IPS-15b (cell line): Measurements from ENCODE around the gene TOMM5.
A peak's percentile ranks its signal among the peaks of the same experiment; 100 is the strongest.

ENCODE experiments used
- H3K27me3 ChIP-seq: one replicate; pipeline ENCODE4 v1.6.1; 2013; ENCODE audit warnings: low read length; ENCODE audit not compliant: control insufficient read depth, insufficient read depth
- H3K36me3 ChIP-seq: one replicate; pipeline ENCODE4 v1.6.1; 2013; ENCODE audit warnings: low read length; ENCODE audit not compliant: control insufficient read depth, insufficient read depth
- H3K4me1 ChIP-seq: one replicate; pipeline ENCODE4 v1.6.1; 2013; ENCODE audit warnings: mild to moderate bottlenecking, low read length; ENCODE audit not compliant: control insufficient read depth, insufficient read depth
- H3K4me3 ChIP-seq: one replicate; pipeline ENCODE4 v1.5.1; 2013; ENCODE audit warnings: low read depth, low read length
- H3K9ac ChIP-seq: one replicate; pipeline ENCODE4 v1.6.1; 2013; ENCODE audit warnings: low read depth, mild to moderate bottlenecking, low read length
- H3K9me3 ChIP-seq: one replicate; pipeline ENCODE4 v1.6.1; 2013; ENCODE audit warnings: mild to moderate bottlenecking, low read length; ENCODE audit not compliant: control insufficient read depth, insufficient read depth

TOMM5 gene

DNA sequence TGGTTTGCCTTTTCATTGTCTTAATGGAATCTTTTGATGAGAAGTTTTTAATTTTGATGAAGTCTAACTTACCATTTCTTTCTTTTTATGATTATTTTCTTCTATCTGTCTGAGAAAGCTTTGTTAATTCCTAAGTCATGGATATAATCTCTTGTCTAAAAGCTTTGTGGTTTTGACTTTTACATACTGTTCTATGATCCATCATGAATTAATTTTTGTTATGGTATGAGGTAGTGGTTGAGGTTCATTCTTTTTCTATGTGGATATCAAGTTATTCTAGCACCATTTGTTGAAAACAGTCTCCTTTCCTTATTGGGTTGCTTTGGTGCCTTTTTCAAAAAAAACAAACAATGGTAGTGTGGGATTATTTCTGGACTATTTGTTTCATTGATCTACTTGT lies 36.6 kb downstream of the TOMM5 start:
- H3K4me3 ChIP-seq = no peak overlapping the region
- no peaks in the 10 kb centered on the region for H3K9me3 ChIP-seq
- no peaks in the 10 kb centered on the region for H3K27me3 ChIP-seq
- no peak overlapping the region for H3K9ac ChIP-seq
- H3K4me1 ChIP-seq = peaks cover 12% of the 10 kb centered on the region
- no peaks in the 10 kb centered on the region for H3K36me3 ChIP-seq

GRCh38 chr9:37554318-37554717 lies 38.1 kb downstream of the TOMM5 start:
- H3K4me1 ChIP-seq = peaks cover 7% of the 10 kb centered on the region
- no peaks in the 10 kb centered on the region for H3K27me3 ChIP-seq
- no peak overlapping the region for H3K4me3 ChIP-seq
- no peaks in the 10 kb centered on the region for H3K9me3 ChIP-seq
- no peaks in the 10 kb centered on the region for H3K36me3 ChIP-seq
- H3K9ac ChIP-seq = no peak overlapping the region

DNA sequence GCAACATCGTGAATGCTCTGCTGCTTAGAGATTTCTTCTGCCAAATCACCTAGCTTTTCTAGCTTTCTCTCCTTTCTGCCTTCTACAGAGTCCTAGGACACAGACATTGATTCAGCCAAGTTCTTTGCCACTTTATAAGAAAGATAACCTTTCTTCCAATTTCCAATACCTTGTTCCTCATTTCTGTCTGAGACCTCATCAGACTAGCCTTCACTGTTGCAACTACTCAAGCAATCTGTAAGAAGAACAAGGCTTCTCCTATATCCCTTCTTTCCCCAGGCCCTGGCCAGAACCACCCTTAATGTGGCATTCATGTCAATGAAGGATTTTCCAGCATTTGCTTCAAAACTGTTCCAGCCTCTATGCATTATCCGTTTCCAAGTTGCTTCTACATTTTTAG lies 40.5 kb downstream of the TOMM5 start:
- no peaks in the 10 kb centered on the region for H3K36me3 ChIP-seq
- no peak overlapping the region for H3K9ac ChIP-seq
- H3K9me3 ChIP-seq = no peaks in the 10 kb centered on the region
- no peak overlapping the region for H3K4me3 ChIP-seq
- H3K4me1 ChIP-seq = no peaks in the 10 kb centered on the region
- H3K27me3 ChIP-seq = no peaks in the 10 kb centered on the region

DNA sequence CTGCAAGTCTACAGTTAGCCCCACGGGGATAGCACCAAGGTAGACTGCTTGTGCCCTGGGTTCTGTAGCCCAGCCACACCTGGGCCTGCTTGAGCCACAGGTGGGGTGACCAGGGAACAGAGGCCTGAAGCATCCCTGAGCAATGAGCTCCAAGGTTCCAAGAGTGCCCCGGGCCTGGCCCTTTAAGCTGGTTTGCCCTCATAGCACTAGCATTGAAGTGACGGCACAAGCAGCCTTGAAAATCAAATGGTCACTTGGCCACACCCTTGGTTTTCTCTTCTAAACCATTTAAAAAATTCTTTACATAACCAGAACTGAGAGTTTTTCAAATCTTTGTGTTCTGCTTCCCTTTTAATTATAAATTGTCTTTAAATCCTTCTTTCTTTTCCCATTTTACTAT lies 40.9 kb downstream of the TOMM5 start:
- no peaks in the 10 kb centered on the region for H3K36me3 ChIP-seq
- H3K9me3 ChIP-seq = no peaks in the 10 kb centered on the region
- H3K4me1 ChIP-seq = no peaks in the 10 kb centered on the region
- no peaks in the 10 kb centered on the region for H3K27me3 ChIP-seq
- H3K4me3 ChIP-seq = no peak overlapping the region
- no peak overlapping the region for H3K9ac ChIP-seq

- no peaks in the 10 kb centered on the region for H3K27me3 ChIP-seq
- no peak overlapping the region for H3K9ac ChIP-seq
- H3K4me1 ChIP-seq = no peaks in the 10 kb centered on the region
- no peak overlapping the region for H3K4me3 ChIP-seq
- H3K36me3 ChIP-seq = no peaks in the 10 kb centered on the region
- no peaks in the 10 kb centered on the region for H3K9me3 ChIP-seq
Observed at GRCh38 chr9:37550781-37551180, 41.6 kb downstream of the TOMM5 start.

GRCh38 chr9:37549527-37549926 lies 42.9 kb downstream of the TOMM5 start:
- Histone ChIP-seq H3K4me1 (no peaks in the 10 kb centered on the region), H3K36me3 (no peaks in the 10 kb centered on the region), H3K9me3 (no peaks in the 10 kb centered on the region), H3K4me3 (no peak overlapping the region), H3K27me3 (no peaks in the 10 kb centered on the region), H3K9ac (peak overlapping the region; percentile 12)

DNA sequence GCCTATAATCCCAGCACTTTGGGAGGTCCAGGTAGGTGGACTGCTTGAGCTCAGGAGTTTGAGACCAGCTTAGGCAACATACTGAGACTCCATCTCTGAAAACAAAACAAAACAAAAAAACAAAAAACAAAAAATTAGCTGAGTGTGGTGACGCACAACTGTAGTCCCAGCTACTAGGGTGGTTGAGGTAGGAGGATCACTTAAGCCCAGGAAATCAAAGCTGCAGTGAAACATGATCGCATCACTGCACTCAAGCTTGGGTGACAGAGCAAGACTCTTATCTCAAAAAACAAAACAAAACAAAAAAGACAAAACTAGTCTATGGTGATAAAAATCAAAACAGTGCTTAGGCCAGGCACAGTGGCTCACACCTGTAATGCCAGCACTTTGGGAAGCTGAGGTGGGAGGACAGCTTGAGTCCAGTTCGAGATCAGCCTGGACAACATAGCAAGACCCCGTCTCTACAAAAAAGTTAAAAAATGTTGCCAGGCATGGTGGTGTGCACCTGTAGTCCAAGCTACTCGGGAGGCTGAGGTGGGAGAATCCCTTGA lies 45.0 kb downstream of the TOMM5 start:
- Histone ChIP-seq H3K4me1 (no peaks in the 10 kb centered on the region), H3K9ac (no peak overlapping the region), H3K9me3 (no peaks in the 10 kb centered on the region), H3K27me3 (no peaks in the 10 kb centered on the region), H3K4me3 (no peak overlapping the region), H3K36me3 (no peaks in the 10 kb centered on the region)

- Histone ChIP-seq H3K4me3 (no peak overlapping the region), H3K9ac (no peak overlapping the region), H3K36me3 (no peaks in the 10 kb centered on the region), H3K4me1 (no peaks in the 10 kb centered on the region), H3K9me3 (no peaks in the 10 kb centered on the region), H3K27me3 (no peaks in the 10 kb centered on the region)
Observed at GRCh38 chr9:37543468-37543867, 48.9 kb downstream of the TOMM5 start.

GRCh38 chr9:37542895-37543294 lies 49.5 kb downstream of the TOMM5 start:
- peaks cover 4% of the 10 kb centered on the region for H3K36me3 ChIP-seq
- H3K9ac ChIP-seq = no peak overlapping the region
- no peaks in the 10 kb centered on the region for H3K4me1 ChIP-seq
- no peaks in the 10 kb centered on the region for H3K9me3 ChIP-seq
- H3K27me3 ChIP-seq = no peaks in the 10 kb centered on the region
- no peak overlapping the region for H3K4me3 ChIP-seq

GRCh38 chr9:37542488-37542887 lies 49.9 kb downstream of the TOMM5 start:
- Histone ChIP-seq H3K4me1 (no peaks in the 10 kb centered on the region), H3K4me3 (no peak overlapping the region), H3K9me3 (no peaks in the 10 kb centered on the region), H3K9ac (no peak overlapping the region), H3K27me3 (no peaks in the 10 kb centered on the region), H3K36me3 (peaks cover 4% of the 10 kb centered on the region)

DNA sequence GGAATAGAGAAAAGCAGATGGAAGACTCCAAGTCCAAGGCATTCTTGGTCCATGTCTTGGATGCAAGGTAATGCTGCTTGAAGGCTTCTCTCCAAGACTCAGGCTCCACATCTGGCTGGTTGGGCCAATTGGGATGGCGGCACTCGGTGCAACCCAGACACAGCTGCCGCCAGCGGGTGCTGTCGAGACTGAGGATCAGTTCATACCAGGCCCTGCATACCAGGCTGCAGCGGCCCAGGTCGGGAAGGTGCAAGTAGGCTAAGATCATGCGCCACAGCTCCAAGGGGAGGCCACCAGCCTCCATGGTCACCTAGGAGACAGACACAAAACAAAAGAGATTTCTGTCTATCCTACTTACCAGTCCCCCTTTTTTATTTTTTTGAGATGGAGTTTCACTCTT lies 50.9 kb downstream of the TOMM5 start:
- H3K4me1 ChIP-seq = no peaks in the 10 kb centered on the region
- no peak overlapping the region for H3K9ac ChIP-seq
- no peaks in the 10 kb centered on the region for H3K9me3 ChIP-seq
- no peak overlapping the region for H3K4me3 ChIP-seq
- H3K36me3 ChIP-seq = peaks cover 7% of the 10 kb centered on the region
- no peaks in the 10 kb centered on the region for H3K27me3 ChIP-seq

DNA sequence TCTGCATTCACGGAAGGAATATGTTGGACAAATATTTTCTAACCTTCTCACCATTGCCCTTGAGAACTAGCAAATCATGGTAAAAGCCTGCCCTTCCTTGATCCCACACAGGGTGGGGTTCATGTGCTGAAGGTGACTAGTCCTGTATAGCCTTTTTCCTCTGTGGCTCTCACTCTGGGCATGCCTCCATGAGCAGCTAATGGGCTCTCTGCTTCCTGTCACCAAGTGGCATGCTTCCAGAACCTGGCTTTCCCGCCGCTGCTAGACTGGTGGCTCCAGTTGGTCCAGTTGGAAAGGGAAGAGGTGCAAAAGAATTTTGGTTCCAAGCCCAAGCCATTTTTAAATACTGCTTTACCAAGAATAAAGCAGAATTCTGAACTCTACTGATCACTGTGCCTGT lies 51.8 kb downstream of the TOMM5 start:
- Histone ChIP-seq H3K36me3 (peaks cover 7% of the 10 kb centered on the region), H3K27me3 (no peaks in the 10 kb centered on the region)

DNA sequence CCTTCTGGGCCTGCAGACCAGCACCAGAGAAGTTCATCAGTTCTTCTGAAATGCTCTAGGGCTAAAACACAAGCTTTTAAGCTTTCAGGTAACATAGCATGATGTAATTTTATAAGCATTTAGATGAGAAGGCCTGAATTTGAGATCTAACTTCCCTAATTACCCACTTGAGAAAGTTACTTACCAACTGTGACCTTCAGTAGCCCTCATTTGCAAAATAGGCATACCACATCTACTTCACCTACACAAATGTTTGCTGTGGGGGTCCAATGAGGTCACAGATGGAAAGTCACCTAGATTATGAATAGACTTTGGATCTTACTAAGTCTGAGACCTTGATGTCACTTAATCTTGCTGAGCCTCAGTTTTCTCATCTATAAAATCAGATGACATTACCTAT lies 52.8 kb downstream of the TOMM5 start:
- H3K4me1 ChIP-seq = no peaks in the 10 kb centered on the region
- no peak overlapping the region for H3K4me3 ChIP-seq
- H3K36me3 ChIP-seq = peaks cover 7% of the 10 kb centered on the region
- no peak overlapping the region for H3K9ac ChIP-seq
- H3K27me3 ChIP-seq = no peaks in the 10 kb centered on the region
- H3K9me3 ChIP-seq = no peaks in the 10 kb centered on the region

More for the DNA sequence above, 51.8 kb downstream of the TOMM5 start:
- Histone ChIP-seq H3K4me1 (no peaks in the 10 kb centered on the region), H3K9me3 (no peaks in the 10 kb centered on the region), H3K4me3 (no peak overlapping the region), H3K9ac (no peak overlapping the region)
